HG03432 (cell line): ENCODE data around the gene RBMS3.
"Not testable (repeated sequence)": the region's sequence is repeated elsewhere in the genome, so short reads cannot be mapped to it uniquely, and the experiment has no call there.

ENCODE experiments used
- ATAC-seq: cut with Tn5 transposase; IDR thresholded peaks from one replicate; pipeline ENCODE4 v1.9.1; 2021; ENCODE audit warnings: mild to moderate bottlenecking, moderate library complexity; ENCODE audit not compliant: unreplicated experiment

RBMS3 gene

DNA sequence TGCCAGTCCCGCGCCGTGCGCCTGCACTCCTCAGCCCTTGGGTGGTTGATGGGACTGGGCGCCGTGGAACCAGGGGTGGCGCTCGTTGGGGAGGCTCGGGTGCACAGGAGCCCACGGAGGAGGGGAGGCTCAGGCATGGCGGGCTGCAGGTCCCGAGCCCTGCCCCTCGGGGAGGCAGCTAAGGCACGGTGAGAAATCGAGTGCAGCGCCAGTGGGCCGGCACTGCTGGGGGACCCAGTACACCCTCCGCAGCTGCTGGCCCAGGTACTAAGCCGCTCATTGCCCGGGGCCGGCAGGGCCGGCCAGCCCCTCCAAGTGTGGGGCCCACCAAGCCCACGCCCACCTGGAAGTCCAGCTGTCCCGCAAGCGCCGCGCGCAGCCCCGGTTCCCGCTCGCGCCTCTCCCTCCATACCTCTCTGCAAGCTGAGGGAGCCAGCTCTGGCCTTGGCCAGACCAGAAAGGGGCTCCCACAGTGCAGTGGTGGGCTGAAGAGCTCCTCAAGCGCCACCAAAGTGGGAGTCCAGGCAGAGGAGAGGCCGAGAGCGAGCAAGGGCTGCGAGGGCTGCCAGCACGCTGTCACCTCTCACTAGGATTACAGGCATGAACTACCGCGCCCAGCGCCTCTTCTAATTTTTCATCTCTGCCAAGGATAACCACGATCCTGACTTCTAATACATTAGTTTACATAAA, 192.8 kb downstream of the RBMS3 start:
- ATAC-seq = not testable (repeated sequence)

- ATAC-seq = no peak
Observed at GRCh38 chr3:29475305-29475840, 194.5 kb downstream of the RBMS3 start.

DNA sequence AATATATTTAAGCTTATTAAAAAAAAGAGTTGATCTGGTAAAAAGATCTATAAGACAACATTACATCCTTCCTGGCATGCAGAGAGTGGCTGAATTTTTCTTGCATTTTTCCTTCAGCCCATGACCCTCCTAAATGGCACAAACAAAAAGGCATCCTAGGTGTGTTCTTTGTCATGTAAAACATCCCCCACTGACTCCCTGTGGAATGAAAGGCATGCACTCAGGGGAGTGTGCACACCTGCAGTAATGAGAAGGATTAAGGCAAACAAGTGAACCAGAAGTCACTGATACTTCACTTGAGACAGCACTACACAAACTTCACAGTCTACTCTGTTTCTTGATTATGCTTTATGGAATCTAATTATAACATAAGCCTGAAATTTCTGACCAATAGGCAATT, 195.0 kb downstream of the RBMS3 start:
- ATAC-seq = no peak

- ATAC-seq = no peak
Observed at GRCh38 chr3:29478611-29479010, 197.7 kb downstream of the RBMS3 start.

- no peak for ATAC-seq
Observed at GRCh38 chr3:29481249-29481648, 200.4 kb downstream of the RBMS3 start.

GRCh38 chr3:29481969-29482767, 201.3 kb downstream of the RBMS3 start:
- ATAC-seq = peak; percentile 71

GRCh38 chr3:29484633-29485032, 203.8 kb downstream of the RBMS3 start:
- no peak for ATAC-seq

DNA sequence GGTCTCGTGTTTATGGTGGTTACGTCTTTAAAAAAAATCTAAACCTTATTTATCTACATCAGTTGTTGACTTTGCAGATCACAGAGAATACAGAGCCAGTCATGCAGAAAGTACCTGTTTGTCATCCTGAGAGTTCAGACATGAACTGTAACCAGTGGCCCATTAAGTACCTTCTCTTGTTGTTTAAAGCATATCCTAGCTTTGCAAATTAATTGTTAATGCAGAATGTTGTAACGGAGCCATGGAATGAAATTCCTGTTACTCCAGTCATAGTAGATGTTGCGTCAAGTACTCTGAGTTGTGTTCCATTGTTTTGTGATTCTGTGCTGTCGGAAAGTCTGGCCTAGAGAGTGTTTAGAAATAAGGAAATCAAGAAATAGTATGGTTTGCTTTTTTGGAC, 205.2 kb downstream of the RBMS3 start:
- peak; percentile 61 for ATAC-seq

- ATAC-seq = no peak
Observed at GRCh38 chr3:29486917-29487316, 206.0 kb downstream of the RBMS3 start.

DNA sequence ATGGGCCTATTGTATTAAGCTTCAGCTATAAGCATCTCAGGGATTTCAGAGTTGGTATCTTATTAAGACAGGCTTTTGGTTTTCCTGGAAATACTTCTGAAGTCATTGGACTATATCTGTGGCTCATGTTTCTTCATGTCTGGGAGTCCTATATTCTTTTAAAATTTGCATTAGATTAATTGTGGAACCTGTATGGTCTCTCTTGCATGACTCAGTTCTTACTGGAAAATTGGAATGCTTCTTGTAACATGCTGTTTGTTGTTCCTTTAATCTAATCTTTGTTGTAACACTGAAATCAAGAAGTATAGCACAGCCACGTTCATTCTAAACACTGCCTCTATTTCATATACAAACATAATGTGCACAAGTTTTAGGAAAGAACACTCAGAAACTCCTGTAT, 208.1 kb downstream of the RBMS3 start:
- no peak for ATAC-seq

- no peak for ATAC-seq
Observed at GRCh38 chr3:29493109-29493508, 212.2 kb downstream of the RBMS3 start.

- ATAC-seq = no peak
Observed at GRCh38 chr3:29494305-29495036, 213.6 kb downstream of the RBMS3 start.

DNA sequence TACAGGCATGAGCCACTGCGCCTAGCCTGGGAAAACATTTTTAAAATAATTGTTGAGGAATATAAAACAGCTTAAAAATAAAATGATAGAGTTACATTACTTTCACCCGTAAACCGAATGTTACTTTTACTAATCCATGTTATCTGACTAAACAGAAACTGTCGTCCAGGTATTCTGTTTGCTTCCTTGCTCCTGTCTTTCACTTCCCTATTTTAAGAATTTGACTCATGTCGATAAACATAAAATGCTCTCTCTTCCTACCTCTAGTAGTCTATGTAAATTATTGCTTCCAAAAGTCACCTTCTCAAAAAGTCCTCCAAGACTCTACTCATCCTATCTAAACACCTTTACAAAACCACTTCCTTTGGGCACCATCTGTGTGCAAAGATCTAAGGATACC, 216.4 kb downstream of the RBMS3 start:
- no peak for ATAC-seq

DNA sequence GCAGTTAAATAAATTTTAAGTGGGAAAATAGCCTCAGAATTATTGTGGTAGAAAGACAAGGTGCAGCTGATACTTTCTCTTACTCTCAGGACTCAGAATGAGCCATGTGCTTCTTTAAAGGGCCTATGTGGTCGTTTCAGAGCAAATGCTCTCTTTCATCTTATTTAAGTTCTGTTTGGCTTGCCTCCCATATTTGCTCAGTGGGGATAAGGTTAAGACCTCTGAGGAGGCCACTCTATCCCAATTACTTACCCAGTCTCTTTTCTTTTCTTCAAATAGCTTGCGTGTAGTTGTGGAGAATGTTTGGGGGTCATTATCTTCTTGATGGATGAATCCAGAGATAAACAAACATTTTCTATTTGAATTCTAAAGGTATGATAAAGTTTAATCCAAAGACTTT, 221.9 kb downstream of the RBMS3 start:
- no peak for ATAC-seq

- ATAC-seq = no peak
Observed at GRCh38 chr3:29503314-29503713, 222.4 kb downstream of the RBMS3 start.

GRCh38 chr3:29503958-29504357, 223.1 kb downstream of the RBMS3 start:
- no peak for ATAC-seq

- no peak for ATAC-seq
Observed at GRCh38 chr3:29506502-29506901, 225.6 kb downstream of the RBMS3 start.

DNA sequence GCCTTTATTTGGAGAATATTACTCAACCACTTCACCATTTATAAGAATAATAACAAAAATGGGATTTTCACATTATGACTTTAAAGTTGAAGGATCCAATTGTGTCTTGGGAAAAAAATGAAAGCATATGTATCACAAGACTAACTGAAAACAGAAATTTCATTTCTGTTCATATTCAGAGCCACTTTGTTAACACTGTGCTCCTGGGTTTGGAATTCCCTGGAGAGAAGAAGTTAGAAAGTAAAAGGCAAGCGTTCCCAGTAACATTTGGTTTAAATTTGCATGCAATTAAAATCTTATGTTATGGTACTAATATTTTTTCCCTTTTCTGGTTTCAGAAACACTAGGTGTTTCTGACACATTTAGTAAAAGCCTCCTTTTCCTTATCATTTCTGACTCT, 230.8 kb downstream of the RBMS3 start:
- ATAC-seq = no peak

DNA sequence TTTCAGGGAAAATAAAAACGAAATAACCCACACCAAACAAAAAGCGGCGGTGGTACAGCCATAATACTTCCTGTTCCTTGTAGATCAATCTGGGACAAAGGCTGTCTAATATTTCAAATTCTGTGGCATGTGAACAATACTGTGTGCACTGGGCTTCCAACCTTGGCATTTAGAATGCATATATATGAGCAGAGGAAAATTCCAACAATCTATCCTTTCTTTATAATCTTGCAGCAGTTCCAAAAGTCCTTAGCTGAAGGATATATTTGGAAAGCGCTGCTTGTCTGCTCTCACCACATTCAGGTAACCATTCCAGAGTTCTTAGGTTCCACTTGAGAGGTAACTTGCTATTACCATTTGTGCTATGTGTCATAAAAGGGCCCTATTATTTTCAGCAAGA, 231.8 kb downstream of the RBMS3 start:
- ATAC-seq = no peak

DNA sequence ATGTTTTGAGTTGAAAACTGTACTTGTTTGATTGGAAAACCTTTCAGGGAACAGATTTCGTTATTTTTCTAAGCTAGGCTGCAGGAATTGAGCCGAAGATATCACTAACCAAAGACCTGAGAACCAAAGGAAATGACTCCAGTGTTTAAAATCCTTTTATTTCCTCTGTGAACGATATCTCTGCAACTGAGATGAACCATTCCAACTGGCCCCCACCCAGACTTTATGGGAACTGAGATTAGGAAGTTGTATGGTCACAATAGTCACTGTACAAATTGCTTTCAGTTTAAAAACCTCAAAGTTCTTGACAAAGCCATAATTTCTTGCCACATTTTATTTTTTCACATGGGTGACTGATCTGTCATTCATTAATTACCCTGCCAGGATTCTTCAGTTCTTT, 232.4 kb downstream of the RBMS3 start:
- ATAC-seq = peak; percentile 34

GRCh38 chr3:29514170-29514569, 233.3 kb downstream of the RBMS3 start:
- no peak for ATAC-seq

GRCh38 chr3:29514912-29515311, 234.0 kb downstream of the RBMS3 start:
- ATAC-seq = peak; percentile 49
